Fibroblast of skin of left biceps (primary cell): ENCODE data around the gene SEC22C.

Experiments
- DNase-seq, 2 experiments: peaks; one replicate each; pipeline ENCODE4 v3.0.0-alpha.2; 2013; ENCODE audit warnings: low read depth in 2 of 2

The SEC22C gene

DNA sequence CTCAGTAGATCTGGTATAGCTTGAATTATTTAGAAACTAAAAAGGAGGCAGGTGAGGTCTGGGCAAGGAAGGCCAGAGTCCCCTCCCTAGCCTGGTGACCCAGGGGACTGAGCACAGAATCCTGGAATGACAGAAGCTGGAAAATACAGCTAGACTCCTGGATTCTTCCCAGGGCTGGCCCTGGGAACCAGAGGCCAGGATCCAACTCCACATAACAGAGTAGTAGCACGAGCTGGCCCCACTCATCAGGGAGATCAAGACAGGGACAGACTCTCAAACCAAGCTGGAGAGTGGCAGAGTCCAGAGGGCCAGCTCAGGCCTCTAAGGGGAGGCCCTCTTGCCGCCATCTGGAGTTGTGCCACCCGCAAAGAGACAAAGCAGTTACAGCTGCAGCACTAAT lies 68.6 kb downstream of the SEC22C start:
- DNase-seq = no peak

DNA sequence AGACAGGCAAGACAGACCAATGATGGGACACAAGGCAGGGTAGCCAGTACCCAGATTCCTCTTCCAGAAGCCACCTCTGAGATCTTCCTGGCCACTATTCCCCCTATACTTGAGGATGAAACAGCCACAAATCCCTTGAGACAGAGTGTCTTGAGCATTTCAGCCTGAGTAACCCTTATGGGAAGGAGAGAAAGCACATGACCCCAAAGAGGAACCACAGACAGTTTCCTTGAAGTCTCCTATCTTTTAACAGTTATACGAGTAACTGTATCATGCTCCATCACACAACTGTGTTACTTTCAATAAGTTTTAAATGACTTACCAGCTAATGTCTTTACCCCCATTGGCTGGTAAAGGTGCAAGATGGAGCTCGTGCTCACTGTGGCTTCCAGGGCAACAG lies 70.0 kb downstream of the SEC22C start:
- no peak for DNase-seq

DNA sequence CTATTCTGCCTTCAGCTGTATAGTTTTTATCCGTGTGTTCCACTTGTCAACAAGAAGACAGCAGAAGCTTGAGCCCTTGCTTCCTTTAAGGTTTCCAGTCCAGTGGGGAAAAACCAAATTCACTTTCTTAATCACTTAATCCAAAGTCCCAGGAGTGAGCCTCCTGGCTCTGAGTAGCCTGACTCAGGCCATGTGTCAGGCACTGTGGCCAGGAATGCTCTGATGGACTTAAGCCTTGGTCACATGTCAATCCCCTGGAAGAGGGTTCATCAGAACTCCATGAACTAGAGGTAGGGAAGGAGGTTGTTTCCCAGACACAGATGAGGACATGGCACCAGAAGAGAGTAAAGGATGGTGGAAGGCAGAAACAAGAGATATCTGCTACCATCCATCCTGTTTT lies 70.6 kb downstream of the SEC22C start:
- no peak for DNase-seq

DNA sequence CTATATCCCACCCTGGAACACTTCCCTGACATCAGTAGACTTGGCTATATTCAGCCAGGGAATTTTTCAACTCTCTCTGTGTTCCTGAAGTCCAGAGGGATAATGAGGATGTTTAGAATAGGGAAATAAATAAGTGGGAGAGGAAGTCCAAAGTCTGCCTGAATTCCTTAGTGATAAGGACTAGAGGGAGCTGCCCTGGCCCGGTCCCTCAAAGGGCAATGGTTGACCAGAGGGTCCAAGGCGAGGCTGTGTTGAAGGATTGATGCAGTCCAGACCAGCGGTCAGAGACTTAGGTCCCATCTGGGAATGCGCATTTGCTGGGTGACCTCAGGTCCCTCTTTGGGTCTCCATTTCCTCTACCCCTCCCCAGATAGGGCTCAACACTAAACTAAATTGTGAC lies 71.4 kb downstream of the SEC22C start:
- no peak for DNase-seq

DNA sequence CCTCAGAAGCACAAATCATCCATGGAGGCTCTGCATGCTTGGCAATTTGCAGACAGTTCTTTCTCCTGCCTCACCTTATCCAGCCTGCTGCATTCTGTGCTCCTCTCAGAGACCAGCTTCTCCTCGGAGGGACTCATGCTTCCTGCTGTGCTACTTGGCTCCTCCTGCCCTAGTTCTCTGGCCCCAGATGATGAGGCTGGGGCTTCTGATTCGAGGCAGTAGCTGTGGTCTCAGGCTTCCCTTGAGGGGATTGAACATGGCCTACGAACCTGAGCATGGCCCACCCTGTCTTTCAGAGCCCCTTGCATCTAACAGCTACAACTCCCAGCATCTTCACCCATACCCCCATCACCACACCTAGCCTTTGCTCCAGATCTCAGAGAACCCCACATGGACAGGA lies 72.7 kb downstream of the SEC22C start:
- DNase-seq = no peak

DNA sequence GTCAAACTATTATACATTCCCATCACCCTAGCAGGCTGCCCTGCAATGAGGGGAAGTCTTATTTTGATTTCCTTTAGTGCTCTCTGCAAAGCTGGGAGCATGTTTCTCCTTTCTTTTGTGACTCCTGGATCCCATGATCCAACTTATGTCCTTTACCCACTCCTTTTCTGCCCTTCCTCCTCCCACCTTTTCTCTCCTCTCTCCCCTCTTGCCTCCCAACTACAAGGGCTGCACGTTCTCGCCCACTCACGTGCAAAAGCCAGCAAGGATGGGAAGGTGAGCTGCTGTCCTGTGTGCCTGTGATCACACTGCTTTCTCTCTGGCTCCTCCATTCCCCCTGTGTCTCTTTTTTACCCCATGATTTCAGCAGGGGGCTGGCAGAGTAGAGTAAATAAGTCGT lies 73.2 kb downstream of the SEC22C start:
- no peak for DNase-seq

DNA sequence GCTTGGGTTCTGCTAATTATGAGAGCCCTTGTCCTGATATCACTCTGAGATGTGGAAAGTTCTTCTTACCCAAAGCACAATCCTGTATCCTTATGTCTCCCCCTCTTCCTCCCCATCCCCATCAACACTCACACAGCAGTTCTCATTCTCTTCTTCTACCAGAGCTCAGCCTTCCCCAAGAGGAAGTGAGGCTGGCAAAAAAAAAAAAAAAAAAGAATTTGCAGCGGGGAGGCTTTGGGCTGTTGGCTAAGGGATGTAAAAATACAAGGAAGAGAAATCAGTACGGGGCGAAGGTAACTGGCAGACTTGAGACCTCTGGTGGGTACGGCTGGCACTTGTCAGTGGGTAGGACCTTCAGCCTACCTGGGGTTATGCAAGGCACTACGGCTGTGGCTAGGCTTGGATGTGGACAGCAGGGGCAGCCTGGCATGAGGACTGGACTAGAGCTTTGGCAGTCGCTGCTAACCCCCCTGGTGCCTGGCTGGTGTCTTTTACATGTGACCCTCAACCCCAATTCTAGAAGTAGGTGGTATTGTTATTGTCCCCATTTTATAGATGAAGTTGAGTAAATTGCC lies 73.9 kb downstream of the SEC22C start:
- no peak for DNase-seq

DNA sequence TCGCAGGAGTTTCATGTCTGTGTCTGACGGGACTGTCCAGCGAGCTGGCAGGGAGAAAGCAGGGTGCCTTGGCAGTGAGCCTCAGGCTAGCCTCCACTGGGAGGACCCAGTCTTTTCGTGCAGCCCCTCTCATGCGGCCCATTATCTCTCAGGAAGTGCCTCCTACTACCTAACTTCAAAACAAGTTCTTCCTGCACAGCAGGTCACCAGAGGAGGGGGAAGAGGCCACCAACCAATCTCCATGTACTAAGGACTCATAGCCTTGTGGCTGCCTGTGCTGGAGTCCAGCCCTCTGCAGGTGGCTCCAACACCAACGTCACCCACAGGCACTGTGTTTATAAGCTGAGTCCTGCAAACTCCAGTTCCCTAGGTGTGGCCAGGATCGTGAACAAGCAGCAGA lies 74.5 kb downstream of the SEC22C start:
- no peak for DNase-seq

DNA sequence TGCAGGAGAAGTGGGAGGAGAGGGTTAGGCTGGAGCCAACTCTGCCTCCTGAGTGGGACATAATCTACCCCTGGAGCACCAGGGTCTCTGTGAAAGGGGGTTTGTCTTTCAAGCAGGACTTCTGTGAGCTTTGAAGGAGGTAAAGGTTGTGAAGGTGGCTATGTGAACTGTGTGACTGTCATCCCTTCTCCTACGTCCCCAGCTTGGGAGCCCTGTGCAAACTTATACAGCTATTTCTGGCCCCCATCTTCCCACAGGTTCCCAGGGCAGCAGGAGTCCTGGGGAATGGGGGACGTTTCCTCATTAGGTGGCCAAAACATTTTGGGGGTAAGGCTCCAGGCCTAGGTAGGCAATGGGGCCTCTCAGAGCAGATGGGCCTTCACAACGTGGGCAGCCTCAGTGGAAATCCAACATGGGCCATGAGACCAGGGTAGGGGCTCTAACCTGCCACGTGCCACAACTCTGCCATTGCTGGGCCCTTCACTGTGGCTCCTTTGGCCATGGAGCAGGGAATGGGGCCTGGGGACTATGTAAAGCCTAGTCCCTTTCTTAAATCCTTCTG lies 75.8 kb downstream of the SEC22C start:
- no peak for DNase-seq

DNA sequence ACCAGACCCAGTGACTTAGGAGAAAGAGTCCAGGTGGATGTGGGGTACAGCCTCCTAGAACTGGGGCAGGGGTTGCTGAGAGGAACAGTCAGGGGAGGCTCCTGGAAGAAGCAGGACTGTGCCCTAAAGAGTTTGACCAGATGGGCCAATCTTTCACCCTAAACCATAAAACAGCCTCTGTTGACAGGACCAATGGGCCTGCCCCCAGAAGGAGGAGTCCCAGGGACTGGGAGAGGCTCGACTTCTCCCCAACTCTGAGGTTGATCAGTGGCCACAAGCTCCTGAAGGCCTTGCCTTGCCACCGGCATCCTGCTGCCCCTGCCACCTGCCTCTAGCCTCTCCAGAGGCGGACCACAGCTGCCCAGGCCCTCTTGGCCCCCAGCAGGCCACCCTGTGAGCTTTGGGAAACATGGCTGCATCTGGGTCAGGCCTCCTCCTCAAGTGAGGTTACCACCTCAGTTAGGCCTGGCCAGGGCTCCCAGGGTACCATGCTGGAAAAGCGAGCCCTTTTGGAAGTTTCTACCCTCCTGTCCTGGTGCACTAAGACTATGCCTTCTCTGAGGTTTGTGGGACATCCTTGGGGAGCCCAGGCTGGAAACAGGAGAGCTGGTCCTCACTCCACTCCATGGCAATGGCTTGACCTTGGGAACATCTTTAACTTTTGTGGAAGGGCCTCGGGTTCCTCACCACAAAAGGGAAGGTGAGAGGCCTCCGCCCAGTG lies 76.5 kb downstream of the SEC22C start:
- no peak for DNase-seq

DNA sequence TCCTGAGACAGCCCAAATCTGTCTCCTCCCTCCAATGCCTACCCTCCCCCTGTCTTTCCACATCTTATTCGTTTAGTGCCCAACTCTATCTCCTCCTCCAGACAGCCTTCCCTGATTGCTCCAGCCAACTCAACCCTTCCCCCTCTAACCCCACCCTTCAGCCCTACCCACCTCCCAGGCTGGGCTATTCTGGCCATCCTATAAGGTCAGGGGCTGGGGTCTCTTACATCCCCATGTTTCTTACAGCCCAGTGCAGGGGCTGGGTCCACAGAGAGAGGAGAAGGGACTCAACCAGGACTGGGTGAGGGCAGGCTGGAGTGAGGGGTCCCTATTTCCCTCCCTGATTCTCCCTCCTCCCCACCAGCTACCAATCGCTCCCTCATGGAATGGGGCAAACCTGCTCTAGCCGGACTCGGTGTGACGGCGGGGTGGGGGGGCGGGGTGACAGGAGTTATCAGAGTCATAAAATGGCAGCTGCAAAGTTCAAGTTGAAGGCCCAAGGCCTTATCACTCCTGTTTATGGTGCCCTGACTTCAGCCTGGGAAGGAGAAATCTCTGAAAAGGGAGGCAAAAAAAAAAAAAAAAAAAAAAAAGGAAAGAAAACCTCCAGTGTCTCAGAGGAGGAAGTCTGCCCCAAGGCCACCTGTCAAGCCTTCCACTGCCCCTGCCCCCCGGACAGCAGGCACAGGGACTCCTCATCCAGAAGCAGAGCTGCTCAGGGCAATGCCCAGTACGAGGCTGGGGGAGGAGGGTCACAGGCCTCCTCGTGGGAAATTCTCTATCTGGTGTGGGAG lies 77.2 kb downstream of the SEC22C start:
- no peak for DNase-seq

DNA sequence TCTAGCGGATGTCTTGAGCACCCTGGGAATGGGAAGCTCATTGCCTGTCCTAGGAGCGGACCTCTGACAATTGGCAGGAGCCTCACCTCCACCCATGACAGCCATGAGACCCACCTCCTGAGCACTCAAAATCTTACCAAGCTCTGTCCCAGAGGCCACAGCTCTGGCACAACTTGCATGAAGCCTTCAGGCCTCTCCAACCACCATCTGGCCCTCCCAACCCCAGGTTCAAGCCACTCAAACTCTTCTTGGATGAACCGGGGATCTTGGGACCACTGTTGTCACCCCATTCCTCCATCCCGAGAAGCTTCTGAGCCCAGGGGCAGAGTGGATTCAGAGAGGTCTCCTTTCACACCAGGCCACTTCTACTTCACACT lies 77.8 kb downstream of the SEC22C start:
- DNase-seq = no peak

DNA sequence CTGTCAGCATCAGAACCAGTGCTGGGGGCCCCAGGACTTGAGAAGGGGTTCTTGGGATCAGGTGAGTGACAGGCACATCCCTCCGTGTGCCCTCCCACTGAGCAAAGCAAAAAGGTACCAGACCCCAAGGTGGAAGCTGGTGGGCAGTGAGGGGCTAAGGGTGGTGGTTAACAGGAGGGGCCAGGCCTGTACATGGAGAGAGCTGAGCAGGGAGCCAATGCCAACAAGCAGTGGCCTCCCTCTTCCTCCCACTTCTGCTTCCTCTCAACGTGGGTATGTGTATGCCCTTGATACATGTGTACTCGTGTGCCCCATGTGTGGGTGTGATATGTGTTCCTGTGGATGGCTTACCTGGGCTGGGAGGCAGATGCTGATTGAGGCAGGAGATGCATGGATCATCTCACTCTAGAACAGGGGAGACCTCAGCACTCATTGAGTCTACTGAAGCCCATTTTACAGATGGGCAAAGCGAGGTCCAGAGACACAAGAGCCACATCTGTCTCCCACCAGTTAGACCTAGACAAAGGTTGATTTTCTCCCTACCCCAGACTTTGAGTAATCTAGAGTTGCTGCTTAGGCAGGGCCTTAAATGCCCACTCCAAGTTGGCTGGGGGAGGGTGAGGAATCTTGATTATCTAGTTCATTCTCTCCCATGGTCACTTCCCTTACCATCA lies 78.4 kb downstream of the SEC22C start:
- DNase-seq = no peak

DNA sequence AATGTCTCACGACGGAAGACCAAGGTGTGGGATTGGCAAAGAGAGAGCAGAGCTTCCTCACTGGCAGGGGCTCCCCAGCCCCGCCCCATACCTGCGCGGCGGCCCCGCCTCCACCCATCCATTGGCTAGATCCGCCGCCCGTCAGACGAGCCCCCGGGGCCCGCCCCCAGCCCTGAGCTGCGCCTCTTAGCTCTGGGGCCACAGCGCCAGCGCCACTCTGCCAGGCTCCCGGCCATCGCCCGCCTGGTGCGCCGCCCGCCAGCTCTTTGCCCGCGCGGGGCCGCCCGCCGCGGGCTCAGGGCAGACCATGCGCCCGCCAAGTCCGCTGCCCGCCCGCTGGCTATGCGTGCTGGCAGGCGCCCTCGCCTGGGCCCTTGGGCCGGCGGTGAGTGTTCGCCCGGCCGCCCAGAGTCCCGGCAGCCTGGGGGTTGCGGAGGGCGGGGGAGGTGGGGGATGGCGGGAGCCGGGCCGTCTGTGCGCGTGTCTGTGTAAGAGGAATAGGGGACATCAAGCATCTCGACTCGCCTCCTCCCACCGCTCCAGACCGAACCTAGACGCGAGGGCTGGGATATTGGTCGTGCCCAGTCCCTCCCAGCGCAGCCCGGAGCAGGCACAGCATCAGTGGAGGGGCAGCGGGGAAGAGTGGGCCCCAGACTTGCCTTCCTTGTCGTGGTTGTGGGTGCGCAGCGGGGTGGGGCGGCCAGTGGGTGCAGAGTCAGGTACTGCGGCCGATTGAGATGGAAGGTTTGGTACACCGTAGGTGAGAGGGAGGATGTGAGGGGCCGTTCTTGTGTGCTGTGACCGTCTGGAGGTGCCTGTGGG lies 79.1 kb downstream of the SEC22C start, which contains the start of gene VIPR1:
Gene VIPR1 (plus strand): TSS at position 215 of the 822 bp plus-strand sequence. CDS start 93 bp downstream, at position 308.
- no peak for DNase-seq

DNA sequence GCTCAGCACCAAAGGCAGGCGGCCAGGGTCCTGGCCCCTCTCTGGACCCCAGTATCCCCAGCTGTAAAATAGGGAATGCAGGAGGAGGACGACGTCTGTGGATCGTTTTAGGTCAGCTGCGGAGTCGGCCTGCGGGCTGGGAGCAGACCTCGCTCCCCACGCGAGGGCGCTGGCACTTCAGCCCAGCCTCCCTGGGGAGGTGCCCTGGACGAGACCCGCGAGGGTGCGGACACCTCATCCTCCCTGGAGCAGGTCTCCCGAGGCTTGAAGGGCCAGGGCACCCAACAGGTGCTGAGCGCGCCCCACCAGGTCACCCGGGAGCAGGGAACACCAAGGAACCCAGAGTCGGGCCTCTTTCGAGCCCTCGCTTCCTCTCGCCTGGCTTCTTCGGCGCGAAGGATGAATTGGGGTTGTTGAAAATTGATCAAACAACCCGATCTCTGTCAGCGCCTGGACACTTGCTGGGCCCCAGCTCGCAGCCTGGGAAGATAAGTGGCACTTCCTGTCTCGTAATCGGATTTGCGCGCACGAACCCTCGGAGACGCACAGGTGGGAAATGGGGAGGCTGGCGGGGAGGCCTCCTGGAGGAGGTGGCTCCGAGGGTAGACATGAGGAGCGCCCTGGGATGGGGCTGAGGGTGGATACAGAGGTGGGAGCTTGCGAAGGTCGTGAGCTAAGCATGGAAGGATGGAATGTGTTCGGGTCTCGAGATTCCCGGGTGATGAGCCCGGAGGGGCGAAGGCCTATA lies 79.9 kb downstream of the SEC22C start:
- DNase-seq = no peak

DNA sequence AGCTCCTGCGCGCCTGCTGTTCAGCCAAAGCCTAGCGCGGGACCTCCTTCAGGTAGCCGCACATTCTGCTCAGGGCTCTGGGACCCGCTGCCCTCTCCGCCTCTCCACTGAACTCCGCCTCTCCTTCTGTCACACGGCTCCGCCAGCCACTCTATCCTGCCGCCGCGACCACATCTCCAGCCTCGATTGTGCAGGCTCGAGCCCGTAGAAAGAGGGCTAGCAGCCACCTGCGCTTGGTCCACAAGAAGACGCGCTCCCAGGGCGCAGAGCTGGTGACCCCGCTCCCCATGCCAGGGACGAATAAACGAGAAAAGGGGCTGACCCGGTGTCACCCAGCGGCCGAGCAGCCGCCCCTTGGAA lies 80.5 kb downstream of the SEC22C start:
- DNase-seq = no peak

DNA sequence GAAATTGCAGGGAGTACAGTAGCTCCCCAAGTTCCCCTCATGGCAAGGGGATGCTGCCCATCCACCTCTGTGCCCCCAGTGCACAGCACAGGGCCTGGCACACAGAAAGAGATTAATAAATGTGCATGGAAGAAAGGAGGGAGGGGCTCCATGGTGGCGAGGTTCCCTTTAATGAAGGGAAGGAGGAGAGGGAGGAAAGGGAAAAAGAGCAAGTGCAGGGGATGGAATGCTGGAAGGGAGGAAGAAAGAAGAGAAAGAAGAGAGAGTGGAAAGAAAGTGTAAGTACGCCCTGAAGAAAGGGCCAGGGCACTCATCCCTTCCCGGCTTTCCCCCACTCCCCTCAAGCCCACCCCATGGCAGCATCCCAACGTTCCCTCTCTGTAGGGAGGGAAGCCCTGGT lies 80.9 kb downstream of the SEC22C start:
- no peak for DNase-seq

DNA sequence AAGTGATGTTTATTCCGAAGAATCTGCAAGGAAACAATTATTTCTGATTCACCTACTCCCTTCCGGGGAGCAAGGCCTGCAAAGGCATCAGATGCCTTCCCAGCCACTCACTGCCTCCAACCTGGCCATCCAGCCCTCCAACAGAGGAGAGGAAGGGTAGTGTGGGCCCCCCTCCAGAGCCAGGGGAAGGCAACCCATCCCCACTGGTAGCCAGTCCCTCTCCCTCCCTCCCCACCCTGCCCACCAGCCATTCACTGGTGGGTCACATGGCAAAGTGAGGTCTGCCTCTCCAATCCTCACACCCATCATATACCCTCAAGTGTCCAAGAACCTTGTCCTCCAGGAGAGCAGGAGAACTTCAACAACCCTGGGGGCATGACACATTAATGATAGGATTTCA lies 81.7 kb downstream of the SEC22C start:
- no peak for DNase-seq

DNA sequence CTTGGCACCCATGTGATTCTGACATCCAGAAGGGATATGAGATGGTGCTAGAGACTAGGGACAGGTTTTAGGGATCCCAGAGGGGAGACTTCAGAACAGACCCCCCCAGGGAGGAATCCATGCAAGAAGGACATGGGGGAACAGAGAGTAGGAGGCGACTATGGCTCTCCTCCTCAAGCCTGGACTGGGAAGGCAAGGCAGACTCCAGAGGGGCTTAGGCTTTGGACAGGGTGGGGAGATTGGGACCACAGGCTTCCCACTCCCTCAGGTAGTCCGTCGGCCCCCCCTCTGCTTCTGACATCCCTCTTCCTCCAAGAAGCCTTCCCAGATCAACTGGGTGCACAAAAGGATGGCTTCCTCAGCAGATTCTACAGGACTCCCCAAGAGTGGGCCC lies 82.3 kb downstream of the SEC22C start:
- DNase-seq = no peak

DNA sequence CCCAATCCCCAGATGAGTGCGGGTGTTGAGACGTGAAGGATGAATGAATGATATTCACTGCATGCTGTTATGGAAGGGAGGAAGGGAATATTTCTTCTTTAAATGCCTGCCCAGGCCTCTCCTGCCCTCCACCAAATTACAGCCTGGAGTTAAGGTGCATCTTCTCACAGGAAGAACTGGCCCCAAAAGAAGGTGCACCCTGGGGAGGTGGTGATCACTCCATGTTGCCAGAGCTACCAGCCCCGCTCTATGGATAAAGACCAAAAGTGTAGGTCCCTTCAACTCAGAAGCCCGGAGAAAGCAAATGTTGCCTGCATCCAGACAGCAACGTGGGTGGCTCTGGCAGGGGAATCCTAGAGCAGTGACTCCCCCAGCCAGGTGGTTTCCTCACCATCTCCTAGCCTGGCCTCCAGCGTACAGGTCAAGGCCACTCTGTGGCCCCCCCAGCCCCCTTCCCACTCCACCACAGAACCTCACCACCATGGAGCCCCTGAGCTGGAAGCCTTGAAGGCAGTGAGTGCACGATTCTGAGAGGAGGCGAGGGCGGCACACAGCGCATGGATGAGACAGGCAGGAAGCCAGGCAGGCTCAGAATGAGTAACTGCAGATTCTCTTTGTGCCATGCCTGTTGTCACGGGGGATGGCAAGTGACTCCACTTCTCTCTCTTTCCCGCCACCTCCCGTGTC lies 82.8 kb downstream of the SEC22C start:
- DNase-seq = no peak
